ENCODE measurements around the gene SLC26A1. TPM values are rescaled to one million over a fixed set of nuclear protein-coding genes. Genes with fewer than 3 reads are reported as not detected.

Gene SLC26A1
- total RNA-seq, 6 experiments from 2014 or later = 9.6 to 30.9 (median 23.0) TPM

- intact Hi-C loops (cut with DNase I) = no loop called here
- TF ChIP-seq CTCF (IDR thresholded peaks at IDR 0.05) (no peak), POLR2A (IDR thresholded peaks at IDR 0.05) (no peak)
- Histone ChIP-seq H3K4me3 (no peak overlapping the region), H3K27ac (no peak overlapping the region), H3K27me3 (peaks cover 4 to 9% of the 10 kb centered on the region in 2 donors), H3K4me1 (peaks cover 0 to 18% (median 3%) of the 10 kb centered on the region in 4 donors), H3K9me3 (no peaks in the 10 kb centered on the region), H3K36me3 (no peaks in the 10 kb centered on the region)
- 96% methylated on average over 3 of the region's 25 CpGs for WGBS (ENCODE audit: insufficient coverage, low coverage, low lambda C conversion rate, missing lambda C conversion rate)
- DNase-seq = no peak
- ATAC-seq = no peak
Observed at GRCh38 chr4:1004557-1005485, 11.6 kb upstream of the SLC26A1 start.

GRCh38 chr4:1004071-1004418 is 10.8 kb upstream of the SLC26A1 start:
- WGBS (ENCODE audit: insufficient coverage, low coverage, low lambda C conversion rate, missing lambda C conversion rate) = 77% methylated on average over 4 of the region's 13 CpGs
- ATAC-seq (no peak), DNase-seq (no peak)
- H3K4me3 ChIP-seq = no peak overlapping the region
- intact Hi-C loops (cut with DNase I) = no loop called here
- H3K4me1 ChIP-seq = peaks cover 0 to 17% (median 2%) of the 10 kb centered on the region in 4 donors
- peaks cover 4 to 9% of the 10 kb centered on the region in 2 donors for H3K27me3 ChIP-seq
- no peak overlapping the region for H3K27ac ChIP-seq
- no peaks in the 10 kb centered on the region for H3K36me3 ChIP-seq
- TF ChIP-seq POLR2A (IDR thresholded peaks at IDR 0.05) (no peak), CTCF (IDR thresholded peaks at IDR 0.05) (no peak)
- no peaks in the 10 kb centered on the region for H3K9me3 ChIP-seq

- peaks cover 0 to 13% (median 0%) of the 10 kb centered on the region in 4 donors for H3K4me1 ChIP-seq
- H3K9me3 ChIP-seq = no peaks in the 10 kb centered on the region
- DNase-seq (no peak), ATAC-seq (peak in 2 of 4 donors; percentile 3 to 4)
- WGBS (ENCODE audit: insufficient coverage, low coverage, low lambda C conversion rate, missing lambda C conversion rate) = 28% methylated on average over 4 of the region's 63 CpGs
- peaks cover 4 to 9% of the 10 kb centered on the region in 2 donors for H3K27me3 ChIP-seq
- H3K36me3 ChIP-seq = no peaks in the 10 kb centered on the region
- no peak overlapping the region for H3K27ac ChIP-seq
- no peak overlapping the region for H3K4me3 ChIP-seq
- TF ChIP-seq CTCF (IDR thresholded peaks at IDR 0.05) (no peak), POLR2A (IDR thresholded peaks at IDR 0.05) (no peak)
- intact Hi-C loops (cut with DNase I) = no loop called here
Observed at GRCh38 chr4:1003271-1004070, 10.3 kb upstream of the SLC26A1 start.

GRCh38 chr4:1002631-1003251 is 9.5 kb upstream of the SLC26A1 start:
- Histone ChIP-seq H3K4me3 (no peak overlapping the region), H3K36me3 (no peaks in the 10 kb centered on the region), H3K27me3 (peaks cover 4 to 9% of the 10 kb centered on the region in 2 donors), H3K4me1 (peaks cover 0 to 13% (median 0%) of the 10 kb centered on the region in 4 donors), H3K9me3 (no peaks in the 10 kb centered on the region), H3K27ac (no peak overlapping the region)
- WGBS (ENCODE audit: insufficient coverage, low coverage, low lambda C conversion rate, missing lambda C conversion rate) = 0% methylated on average over 3 of the region's 75 CpGs
- intact Hi-C loops (cut with DNase I) = no loop called here
- DNase-seq (no peak), ATAC-seq (peak in 1 of 4 donors; percentile 5)
- TF ChIP-seq POLR2A (IDR thresholded peaks at IDR 0.05) (no peak), CTCF (IDR thresholded peaks at IDR 0.05) (no peak)
